Glutamatergic neuron (in vitro differentiated cells): ENCODE data around the gene CCL20. TPM values are rescaled to one million over a fixed set of nuclear protein-coding genes. Genes with fewer than 3 reads are reported as not detected.
"Not testable (repeated sequence)": the region's sequence is repeated elsewhere in the genome, so short reads cannot be mapped to it uniquely, and the experiment has no call there.

Experiments
- DNase-seq: peaks from one replicate; pipeline ENCODE4 v3.0.0; 2022
- H3K27ac Mint-ChIP-seq: one replicate; pipeline ENCODE4 v1.8.0; 2020; ENCODE audit warnings: mild to moderate bottlenecking, mixed read lengths, inconsistent platforms; ENCODE audit not compliant: unreplicated experiment
- H3K27me3 Mint-ChIP-seq: one replicate; pipeline ENCODE4 v1.8.0; 2020; ENCODE audit warnings: mild to moderate bottlenecking, moderate library complexity, mixed read lengths, inconsistent platforms; ENCODE audit not compliant: unreplicated experiment
- H3K36me3 Mint-ChIP-seq: one replicate; pipeline ENCODE4 v1.8.0; 2020; ENCODE audit warnings: mild to moderate bottlenecking, mixed read lengths, inconsistent platforms; ENCODE audit not compliant: unreplicated experiment
- H3K4me1 Mint-ChIP-seq: one replicate; pipeline ENCODE4 v1.8.0; 2020; ENCODE audit warnings: mild to moderate bottlenecking, low read depth, mixed read lengths, inconsistent platforms; ENCODE audit not compliant: unreplicated experiment
- H3K4me3 Mint-ChIP-seq: one replicate; pipeline ENCODE4 v1.8.0; 2020; ENCODE audit warnings: mild to moderate bottlenecking, mixed read lengths, inconsistent platforms; ENCODE audit not compliant: unreplicated experiment
- H3K9me3 Mint-ChIP-seq: one replicate; pipeline ENCODE4 v1.8.0; 2020; ENCODE audit warnings: mild to moderate bottlenecking, moderate library complexity, mixed read lengths, inconsistent platforms; ENCODE audit not compliant: unreplicated experiment
- CTCF ChIP-seq: fragments of 200-600 bp; sonication (generic); IDR thresholded peaks from one replicate; pipeline ENCODE4 v1.5.0; 2021; ENCODE audit not compliant: partially characterized antibody, unreplicated experiment
- total RNA-seq: library from RNA; stranded (reverse); fragmentation: NEBNext Ultra II Directional; extraction: Animal tissue kit (Norgen Biotek cat#: 25700); gene quantifications from one replicate; pipeline ENCODE4 v1.2.1, GENCODE V29; 2021; ENCODE audit not compliant: unreplicated experiment

The CCL20 gene
- total RNA-seq, 1 donor from 2014 or later: not detected

GRCh38 chr2:227834916-227835650 is 21.4 kb downstream of the CCL20 start:
- H3K9me3 Mint-ChIP-seq: peaks cover 9% of the 10 kb centered on the region
- peaks cover 16% of the 10 kb centered on the region for H3K36me3 Mint-ChIP-seq
- no peak for TF ChIP-seq CTCF
- H3K27me3 Mint-ChIP-seq: no peaks in the 10 kb centered on the region
- H3K4me3 Mint-ChIP-seq: no peak overlapping the region
- no peak overlapping the region for H3K27ac Mint-ChIP-seq
- no peak for DNase-seq
- no peaks in the 10 kb centered on the region for H3K4me1 Mint-ChIP-seq

- Mint-ChIP-seq H3K9me3 (peaks cover 12% of the 10 kb centered on the region), H3K36me3 (peaks cover 16% of the 10 kb centered on the region)
- not testable (repeated sequence) for H3K4me3 Mint-ChIP-seq, H3K27ac Mint-ChIP-seq, H3K4me1 Mint-ChIP-seq, DNase-seq, H3K27me3 Mint-ChIP-seq
Measured at GRCh38 chr2:227839339-227840129, 25.9 kb downstream of the CCL20 start.

GRCh38 chr2:227846831-227847230 is 33.2 kb downstream of the CCL20 start:
- H3K4me1 Mint-ChIP-seq: peaks cover 8% of the 10 kb centered on the region
- DNase-seq: no peak
- peaks cover 6% of the 10 kb centered on the region for H3K27me3 Mint-ChIP-seq
- no peaks in the 10 kb centered on the region for H3K9me3 Mint-ChIP-seq
- no peak overlapping the region for H3K4me3 Mint-ChIP-seq
- no peak for TF ChIP-seq CTCF
- H3K27ac Mint-ChIP-seq: no peak overlapping the region
- H3K36me3 Mint-ChIP-seq: no peaks in the 10 kb centered on the region

- no peak for DNase-seq
- Mint-ChIP-seq H3K9me3 (peaks cover 4% of the 10 kb centered on the region), H3K4me3 (no peak overlapping the region), H3K36me3 (no peaks in the 10 kb centered on the region), H3K27ac (no peak overlapping the region), H3K4me1 (peaks cover 8% of the 10 kb centered on the region), H3K27me3 (peaks cover 6% of the 10 kb centered on the region)
- TF ChIP-seq CTCF: no peak
Measured at GRCh38 chr2:227848146-227848545, 34.5 kb downstream of the CCL20 start.

GRCh38 chr2:227848586-227848985 is 34.9 kb downstream of the CCL20 start:
- Mint-ChIP-seq H3K4me1 (peaks cover 8% of the 10 kb centered on the region), H3K4me3 (no peak overlapping the region), H3K27me3 (peaks cover 6% of the 10 kb centered on the region), H3K36me3 (no peaks in the 10 kb centered on the region), H3K27ac (no peak overlapping the region), H3K9me3 (peaks cover 4% of the 10 kb centered on the region)
- TF ChIP-seq CTCF: no peak
- DNase-seq: no peak
